Ovary (tissue), 3 donors: ENCODE results near the gene FGG.

ENCODE experiments used
- CTCF ChIP-seq, 3 donors: fragments of 450-650 bp in 2 of 3; fragments of 200-600 bp in 1 of 3; IDR thresholded peaks; one replicate each; pipeline versions ENCODE4 v1.5.1 to v1.8.0; 2016 to 2022; ENCODE audit warnings: antibody characterized with exemption in 3 of 3, mild to moderate bottlenecking in 1 of 3
- POLR2A ChIP-seq: fragments of 450-650 bp; IDR thresholded peaks from one replicate; pipeline ENCODE4 v1.6.1; 2017; ENCODE audit warnings: antibody characterized with exemption, mild to moderate bottlenecking, moderate library complexity
- donor health status: DM: no; HTN: no; CAD: no.

- TF ChIP-seq POLR2A (no peak), CTCF (IDR thresholded peaks at IDR 0.05) (no peak)
Observed at GRCh38 chr4:154660052-154660451, 47.6 kb upstream of the FGG start.
